GM21528 (cell line): ENCODE measurements around the gene TLR9.
"Not testable (repeated sequence)": the region's sequence is repeated elsewhere in the genome, so short reads cannot be mapped to it uniquely, and the experiment has no call there.

ENCODE experiments used
- ATAC-seq: cut with Tn5 transposase; IDR thresholded peaks from one replicate; pipeline ENCODE4 v1.9.1; 2021; ENCODE audit warnings: mild to moderate bottlenecking, moderate library complexity; ENCODE audit not compliant: unreplicated experiment, low FRiP score

TLR9 gene

DNA sequence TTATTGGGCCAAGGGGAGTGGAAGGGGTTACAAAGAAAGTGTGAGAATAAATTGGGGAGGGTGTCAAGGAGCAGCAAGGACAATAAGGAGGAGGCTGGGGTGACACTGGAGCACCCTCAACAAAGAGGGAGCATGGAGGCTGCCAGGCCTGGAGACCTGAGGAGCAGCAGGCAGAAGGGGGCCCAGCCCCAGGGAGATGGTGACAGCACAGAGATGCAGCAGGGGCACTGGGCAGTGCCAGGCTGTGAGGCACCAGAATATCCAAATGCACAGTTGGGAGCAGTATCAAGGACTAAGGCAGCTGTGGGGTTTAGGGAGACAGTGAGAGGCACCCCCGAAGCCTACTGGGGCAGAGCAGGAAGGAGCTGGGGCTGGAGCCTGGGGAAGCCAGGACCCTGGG lies 46.9 kb downstream of the TLR9 start:
- no peak for ATAC-seq

DNA sequence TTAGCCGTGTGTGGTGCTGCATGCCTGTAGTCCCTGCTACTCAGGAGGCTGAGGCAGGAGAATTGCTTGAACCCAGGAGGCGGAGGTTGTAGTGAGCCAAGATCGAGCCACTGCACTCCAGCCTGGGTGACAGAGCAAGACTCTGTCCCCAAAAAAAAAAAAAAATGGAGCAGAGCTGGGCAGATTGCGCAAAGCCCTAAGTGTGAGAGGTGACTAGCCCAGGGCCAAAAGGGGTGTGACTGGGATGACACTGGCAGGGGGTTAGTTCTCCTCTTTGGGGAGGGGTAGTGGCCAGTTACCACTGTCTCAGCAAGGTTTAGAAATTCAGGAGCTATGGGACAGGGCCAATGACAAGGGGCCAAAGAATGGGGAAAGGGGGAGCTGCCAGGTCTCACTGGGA lies 47.3 kb downstream of the TLR9 start:
- ATAC-seq: not testable (repeated sequence)

DNA sequence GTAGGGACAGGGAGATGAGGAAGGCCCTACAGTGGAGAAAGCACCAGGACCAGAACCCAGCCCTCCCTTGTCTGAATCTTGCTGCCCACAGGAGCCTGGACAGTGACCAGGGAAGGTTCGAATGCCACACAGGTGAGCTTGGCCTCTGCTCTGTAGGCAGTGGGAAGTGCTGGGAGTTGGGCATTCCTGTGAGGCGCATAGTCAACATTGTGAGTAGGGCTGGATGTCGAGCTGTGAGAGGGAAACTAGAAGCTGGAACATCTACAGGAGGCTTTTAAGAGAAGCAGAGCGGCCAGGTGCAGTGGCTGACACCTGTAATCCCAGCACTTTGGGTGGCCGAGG lies 47.8 kb downstream of the TLR9 start:
- ATAC-seq: no peak

DNA sequence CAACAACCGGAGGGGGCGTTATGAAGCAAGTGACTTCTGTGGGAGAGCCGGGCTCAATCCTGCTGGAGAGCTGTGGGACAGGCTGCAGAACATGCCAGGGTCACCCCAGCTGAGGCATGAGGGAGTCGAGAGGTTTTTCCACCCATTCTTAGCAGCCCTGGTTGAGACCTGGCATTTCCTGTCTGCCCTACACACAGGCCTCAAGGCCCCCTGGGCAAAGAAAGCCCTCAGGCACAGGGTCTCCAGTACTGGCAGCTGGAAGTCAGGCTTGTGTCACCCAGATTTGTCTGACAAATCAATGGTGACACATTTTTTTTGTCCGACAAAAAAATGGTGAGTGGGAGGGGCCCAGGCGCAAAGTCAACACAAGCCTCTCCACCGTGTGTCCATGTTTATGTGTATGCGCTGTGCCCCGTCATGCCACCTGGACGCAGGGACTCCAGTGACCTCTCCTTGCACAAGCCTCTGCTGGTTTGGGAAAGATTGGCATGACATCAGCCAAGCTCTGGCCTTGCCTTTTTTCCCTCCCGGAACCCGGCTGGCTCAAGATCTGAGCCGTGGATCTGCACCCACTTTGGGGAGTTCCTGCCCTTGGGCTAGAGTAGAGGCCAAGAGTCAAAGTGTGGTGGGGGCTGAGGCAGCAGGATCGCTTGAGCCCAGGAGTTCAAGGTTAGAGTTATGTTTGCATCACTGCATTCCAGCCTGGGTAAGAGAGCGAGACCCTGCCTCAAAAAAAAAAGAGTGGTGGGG lies 48.3 kb downstream of the TLR9 start:
- ATAC-seq: no peak

DNA sequence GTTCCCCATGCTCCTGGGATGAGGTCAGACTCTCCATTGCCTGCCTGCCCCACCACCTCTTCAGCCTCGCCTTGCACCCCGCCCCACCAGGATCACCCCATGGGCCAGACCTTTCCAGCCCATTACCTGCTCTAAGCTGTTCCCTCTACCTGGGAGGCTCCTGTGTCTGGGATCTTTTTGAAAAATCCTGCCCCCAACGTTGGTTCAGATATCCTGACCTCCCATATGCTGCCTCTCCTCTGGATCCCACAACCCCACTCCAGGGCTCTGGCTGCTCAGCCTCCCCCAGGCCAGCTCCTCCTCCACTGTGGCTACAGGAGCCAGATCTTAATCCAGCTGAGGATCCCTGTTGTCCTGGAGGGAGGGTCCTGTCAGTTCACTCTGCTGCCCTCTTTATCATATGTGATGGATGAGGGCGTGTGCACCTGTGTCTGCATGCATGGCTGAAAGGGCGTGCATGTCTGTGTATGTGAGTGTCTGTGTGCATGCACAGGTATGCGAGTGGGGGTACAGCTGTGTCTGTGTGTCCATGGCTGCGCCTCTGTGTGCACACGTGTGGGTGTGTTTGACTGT lies 49.2 kb downstream of the TLR9 start:
- ATAC-seq: no peak

DNA sequence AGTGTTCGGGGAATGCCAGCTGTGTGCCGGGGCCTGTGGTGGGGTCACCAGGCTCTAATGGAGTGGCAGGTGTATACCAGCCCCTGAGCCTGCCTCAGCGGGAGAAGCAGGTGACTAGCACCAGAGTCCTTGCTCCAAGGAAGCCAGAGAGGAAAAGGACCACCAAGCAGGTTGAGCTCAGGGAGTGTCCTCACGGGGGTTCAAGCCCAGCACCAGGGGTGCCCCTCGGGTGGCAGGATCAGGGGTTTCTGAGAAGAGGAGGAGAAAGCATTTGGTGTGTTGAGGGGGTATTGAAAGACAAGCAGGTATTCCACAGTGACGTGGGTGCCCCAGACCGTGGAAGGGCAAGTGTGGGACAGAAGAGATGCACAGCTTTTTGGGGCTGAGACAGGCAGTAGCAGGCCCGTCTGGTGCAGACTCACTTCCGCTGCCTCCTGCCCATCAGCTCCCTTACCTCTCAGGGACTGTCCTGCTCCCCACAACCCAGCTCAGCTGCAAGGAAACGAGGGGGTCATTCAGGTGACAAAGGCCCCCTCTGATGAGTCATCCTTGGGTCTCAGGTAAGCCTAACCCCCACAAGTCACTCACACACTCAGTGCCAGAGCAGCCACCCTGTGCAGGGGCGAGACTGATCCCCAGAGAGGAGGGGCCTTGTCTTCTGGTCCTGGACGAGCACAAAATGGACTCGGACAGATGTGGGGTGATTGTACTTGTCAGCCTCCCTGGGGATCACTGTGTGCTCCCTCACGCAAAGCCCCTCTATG lies 49.8 kb downstream of the TLR9 start:
- ATAC-seq: no peak

DNA sequence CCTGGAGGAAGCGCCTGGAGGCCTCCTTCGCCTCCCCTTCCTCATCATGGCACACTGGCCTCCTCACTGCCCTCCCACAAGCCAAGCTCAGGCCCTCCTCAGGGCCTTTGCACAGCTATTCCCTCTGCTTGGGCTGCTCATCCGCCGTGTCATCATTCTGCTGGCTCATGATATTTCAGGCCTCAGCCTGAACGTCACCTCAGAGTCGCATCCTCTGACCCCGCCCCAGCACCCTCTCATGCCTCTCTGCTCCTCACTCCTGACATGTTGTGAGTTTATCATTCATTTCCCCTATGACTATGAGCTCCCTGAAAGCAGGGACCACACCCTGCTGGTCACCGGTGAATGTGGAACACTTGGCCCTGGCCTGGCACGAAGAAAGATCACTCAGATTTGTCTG lies 50.5 kb downstream of the TLR9 start:
- ATAC-seq: no peak

DNA sequence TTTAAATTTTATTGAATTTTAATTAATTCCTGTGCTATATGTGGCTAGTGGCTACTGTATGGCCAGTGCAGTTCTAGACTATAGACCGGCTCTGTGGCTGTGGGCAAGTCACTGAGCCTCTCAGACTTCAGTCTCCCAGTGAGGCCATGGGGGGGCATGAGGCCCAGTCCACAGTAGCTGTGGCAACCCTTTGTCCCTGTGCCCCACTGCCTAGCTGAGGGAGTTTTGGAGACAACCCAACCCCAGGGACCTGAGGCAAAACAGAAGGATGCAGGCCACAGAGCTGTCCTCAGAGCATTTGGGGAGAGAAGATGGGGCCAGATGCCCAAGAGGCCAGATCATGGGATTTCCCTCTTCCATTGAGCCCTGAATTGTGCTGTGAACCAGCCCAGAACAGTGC lies 52.3 kb downstream of the TLR9 start:
- ATAC-seq: no peak

DNA sequence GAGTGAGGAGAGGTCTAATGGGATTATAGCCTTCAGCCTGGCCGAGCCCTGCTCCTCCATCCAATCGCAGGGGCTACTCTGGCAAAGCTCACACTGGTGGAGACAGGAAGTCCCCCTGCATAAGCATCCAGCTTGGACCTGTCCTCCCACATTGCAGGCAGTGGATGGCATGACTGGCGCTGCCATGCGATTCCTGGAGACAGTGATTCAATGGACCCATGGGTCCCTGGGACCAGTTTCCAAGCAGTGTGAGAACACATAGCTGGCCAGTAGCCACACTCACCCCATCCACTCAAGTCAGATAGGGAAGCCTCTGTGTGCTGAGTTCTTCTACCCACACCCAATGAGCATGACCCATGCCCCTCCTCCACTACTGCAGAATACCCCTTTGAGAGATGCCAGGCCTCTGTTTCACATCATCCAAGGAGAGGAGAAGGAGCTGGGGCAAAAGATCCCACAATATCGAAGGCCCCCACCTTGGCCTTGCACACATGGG lies 53.1 kb downstream of the TLR9 start:
- ATAC-seq: no peak

DNA sequence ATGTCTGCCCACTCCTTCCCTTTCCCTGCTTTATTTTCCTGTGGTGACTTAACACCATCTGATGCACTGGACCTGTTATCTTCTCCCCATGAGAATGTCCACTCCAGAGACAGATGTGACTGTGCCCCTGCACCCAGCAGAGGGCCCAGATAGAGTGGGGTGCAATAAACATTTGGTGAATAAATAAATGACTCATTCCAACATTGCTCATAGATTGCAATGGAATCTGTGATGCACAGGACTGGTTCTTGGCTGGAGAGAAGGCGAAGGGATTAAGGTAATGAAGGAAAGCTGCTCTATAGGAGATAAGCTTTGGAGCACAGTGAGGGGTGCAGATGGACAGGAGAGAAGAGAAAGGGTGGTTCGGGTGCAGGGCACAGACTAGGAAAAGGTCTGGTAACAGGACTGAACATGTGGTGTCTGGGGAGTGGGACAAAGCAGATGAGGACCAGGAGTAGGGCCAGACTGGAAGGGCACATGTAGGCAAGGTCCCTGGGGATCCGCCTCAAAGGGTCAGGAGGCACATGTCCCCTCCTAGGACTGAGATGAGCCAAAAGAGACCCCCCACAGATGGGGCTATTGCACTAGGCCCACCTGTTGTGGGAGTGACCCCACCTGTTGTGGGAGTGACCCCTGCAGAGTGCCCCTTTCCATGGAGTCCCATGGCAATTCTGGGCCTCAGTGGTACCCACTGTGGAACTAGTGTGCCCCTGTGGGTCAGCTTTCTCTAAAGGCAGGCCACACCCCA lies 53.8 kb downstream of the TLR9 start:
- ATAC-seq: no peak
